ENCODE measurements around the gene AEN. TPM values are rescaled to one million over a fixed set of nuclear protein-coding genes. Genes with fewer than 3 reads are reported as not detected.
A peak's percentile ranks its signal among the peaks of the same experiment; 100 is the strongest.
"Not testable (repeated sequence)": the region's sequence is repeated elsewhere in the genome, so short reads cannot be mapped to it uniquely, and the experiment has no call there.

AEN gene
- polyA plus RNA-seq, 2 of the 4 experiments (the other 2 are of a cell fraction) = 57.2 to 74.9 TPM

DNA sequence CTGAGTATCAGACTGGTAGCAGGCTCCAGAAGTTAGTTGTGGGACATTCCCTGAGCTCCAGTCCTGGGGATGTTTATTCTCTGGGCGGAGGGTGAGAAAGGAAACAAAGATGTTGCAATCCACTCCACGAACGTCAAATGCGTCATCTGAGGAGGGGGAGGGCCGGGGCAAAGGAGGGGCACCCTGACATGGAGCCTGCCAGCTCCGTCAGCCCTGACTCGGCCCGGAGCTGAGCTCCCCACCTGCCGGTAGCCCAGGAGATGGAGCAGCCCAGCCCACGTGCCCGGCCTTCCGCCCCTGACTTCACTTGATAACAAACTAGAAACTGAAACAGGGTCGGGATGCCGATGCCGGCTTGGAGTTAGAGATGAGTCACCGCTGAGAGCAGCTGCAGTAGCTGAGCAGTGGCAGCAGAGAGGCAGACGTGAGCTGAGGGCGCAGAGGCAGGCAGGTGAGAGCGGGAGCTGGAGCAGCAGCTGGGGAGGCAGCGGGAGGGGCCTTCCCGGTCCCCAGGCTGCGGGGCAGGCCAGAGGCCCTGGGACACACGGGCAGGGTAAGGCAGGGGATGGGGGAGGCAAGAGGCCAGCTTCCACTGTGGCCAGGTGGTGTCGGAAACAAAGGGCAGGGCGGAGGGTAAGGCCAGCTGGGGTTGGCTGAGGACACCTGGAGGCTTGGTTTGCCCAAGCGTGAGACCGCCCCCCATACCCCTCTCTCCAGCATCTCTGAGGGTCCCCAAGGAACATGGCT is 17.7 kb downstream of the AEN start, which contains the start of gene ISG20 (continued):
- TF ChIP-seq SMC3 (IDR thresholded peaks at IDR 0.05) (peak; percentile 46; the same call in 2 of the 3 replicates), HOXB13 (CRISPR knock-in tag; IDR thresholded peaks at IDR 0.05; ENCODE audit: low read depth) (peak; percentile 71; the same call in 1 of the 2 replicates), JUN (IDR thresholded peaks at IDR 0.05) (peak; percentile 92 to 93), FOSB (CRISPR knock-in tag; IDR thresholded peaks at IDR 0.05) (no peak), ESRRA (IDR thresholded peaks at IDR 0.05; ENCODE audit: borderline replicate concordance, low read length) (no peak), CHD4 (IDR thresholded peaks at IDR 0.05; ENCODE audit: borderline replicate concordance) (no peak), JUNB (IDR thresholded peaks at IDR 0.05) (peak; percentile 75; the same call in 1 of the 2 replicates), ZFP36 (IDR thresholded peaks at IDR 0.05; ENCODE audit: borderline replicate concordance, partially characterized antibody) (no peak), CEBPB (IDR thresholded peaks at IDR 0.05) (peak; percentile 98 to 100), KDM1A (IDR thresholded peaks at IDR 0.05; ENCODE audit: low read depth) (no peak), NR3C1 (IDR thresholded peaks at IDR 0.05) (no peak), TFCP2L1 (CRISPR knock-in tag; IDR thresholded peaks at IDR 0.05) (0 out of 2 replicates have a peak, but pooled peaks have one; percentile 59), RFX5 (IDR thresholded peaks at IDR 0.05) (0 out of 2 replicates have a peak, but pooled peaks have one; percentile 36), HES2 (IDR thresholded peaks at IDR 0.05) (peak; percentile 82; the same call in 1 of the 2 replicates), CBX8 (IDR thresholded peaks at IDR 0.05) (no peak)
- TF ChIP-seq, protein P1, sequence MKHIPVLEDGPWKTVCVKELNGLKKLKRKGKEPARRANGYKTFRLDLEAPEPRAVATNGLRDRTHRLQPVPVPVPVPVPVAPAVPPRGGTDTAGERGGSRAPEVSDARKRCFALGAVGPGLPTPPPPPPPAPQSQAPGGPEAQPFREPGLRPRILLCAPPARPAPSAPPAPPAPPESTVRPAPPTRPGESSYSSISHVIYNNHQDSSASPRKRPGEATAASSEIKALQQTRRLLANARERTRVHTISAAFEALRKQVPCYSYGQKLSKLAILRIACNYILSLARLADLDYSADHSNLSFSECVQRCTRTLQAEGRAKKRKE (CRISPR knock-in tag; IDR thresholded peaks at IDR 0.05; ENCODE audit: low read depth) = peak; percentile 62; the same call in 1 of the 2 replicates
- TF ChIP-seq, protein P2, sequence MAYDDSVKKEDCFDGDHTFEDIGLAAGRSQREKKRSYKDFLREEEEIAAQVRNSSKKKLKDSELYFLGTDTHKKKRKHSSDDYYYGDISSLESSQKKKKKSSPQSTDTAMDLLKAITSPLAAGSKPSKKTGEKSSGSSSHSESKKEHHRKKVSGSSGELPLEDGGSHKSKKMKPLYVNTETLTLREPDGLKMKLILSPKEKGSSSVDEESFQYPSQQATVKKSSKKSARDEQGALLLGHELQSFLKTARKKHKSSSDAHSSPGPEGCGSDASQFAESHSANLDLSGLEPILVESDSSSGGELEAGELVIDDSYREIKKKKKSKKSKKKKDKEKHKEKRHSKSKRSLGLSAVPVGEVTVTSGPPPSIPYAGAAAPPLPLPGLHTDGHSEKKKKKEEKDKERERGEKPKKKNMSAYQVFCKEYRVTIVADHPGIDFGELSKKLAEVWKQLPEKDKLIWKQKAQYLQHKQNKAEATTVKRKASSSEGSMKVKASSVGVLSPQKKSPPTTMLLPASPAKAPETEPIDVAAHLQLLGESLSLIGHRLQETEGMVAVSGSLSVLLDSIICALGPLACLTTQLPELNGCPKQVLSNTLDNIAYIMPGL (CRISPR knock-in tag; IDR thresholded peaks at IDR 0.05; ENCODE audit: borderline replicate concordance) = no peak
- TF ChIP-seq, protein P3, sequence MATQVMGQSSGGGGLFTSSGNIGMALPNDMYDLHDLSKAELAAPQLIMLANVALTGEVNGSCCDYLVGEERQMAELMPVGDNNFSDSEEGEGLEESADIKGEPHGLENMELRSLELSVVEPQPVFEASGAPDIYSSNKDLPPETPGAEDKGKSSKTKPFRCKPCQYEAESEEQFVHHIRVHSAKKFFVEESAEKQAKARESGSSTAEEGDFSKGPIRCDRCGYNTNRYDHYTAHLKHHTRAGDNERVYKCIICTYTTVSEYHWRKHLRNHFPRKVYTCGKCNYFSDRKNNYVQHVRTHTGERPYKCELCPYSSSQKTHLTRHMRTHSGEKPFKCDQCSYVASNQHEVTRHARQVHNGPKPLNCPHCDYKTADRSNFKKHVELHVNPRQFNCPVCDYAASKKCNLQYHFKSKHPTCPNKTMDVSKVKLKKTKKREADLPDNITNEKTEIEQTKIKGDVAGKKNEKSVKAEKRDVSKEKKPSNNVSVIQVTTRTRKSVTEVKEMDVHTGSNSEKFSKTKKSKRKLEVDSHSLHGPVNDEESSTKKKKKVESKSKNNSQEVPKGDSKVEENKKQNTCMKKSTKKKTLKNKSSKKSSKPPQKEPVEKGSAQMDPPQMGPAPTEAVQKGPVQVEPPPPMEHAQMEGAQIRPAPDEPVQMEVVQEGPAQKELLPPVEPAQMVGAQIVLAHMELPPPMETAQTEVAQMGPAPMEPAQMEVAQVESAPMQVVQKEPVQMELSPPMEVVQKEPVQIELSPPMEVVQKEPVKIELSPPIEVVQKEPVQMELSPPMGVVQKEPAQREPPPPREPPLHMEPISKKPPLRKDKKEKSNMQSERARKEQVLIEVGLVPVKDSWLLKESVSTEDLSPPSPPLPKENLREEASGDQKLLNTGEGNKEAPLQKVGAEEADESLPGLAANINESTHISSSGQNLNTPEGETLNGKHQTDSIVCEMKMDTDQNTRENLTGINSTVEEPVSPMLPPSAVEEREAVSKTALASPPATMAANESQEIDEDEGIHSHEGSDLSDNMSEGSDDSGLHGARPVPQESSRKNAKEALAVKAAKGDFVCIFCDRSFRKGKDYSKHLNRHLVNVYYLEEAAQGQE (IDR thresholded peaks at IDR 0.05) = no peak

- Histone ChIP-seq H3K4me3 (no peak overlapping the region), H3K9me3 (no peaks in the 10 kb centered on the region), H3K27ac (no peak overlapping the region), H3K4me1 (peaks cover 29% of the 10 kb centered on the region), H3K4me2 (no peak overlapping the region)
- WGBS (ENCODE audit: missing lambda C conversion rate) = 92% methylated on average over 12 of the region's 12 CpGs
- FAIRE-seq (no peak), ATAC-seq (no peak), DNase-seq (ENCODE audit: low read depth in 1 of 2, low spot score in 1 of 2) (no peak)
- ChIA-PET POLR2A (no interaction called here), CTCF (interaction anchor here (0.6 to 1.3 kb wide), 2 partner anchors 15 to 482 kb away, joined by 3 to 4 read pairs; no protein-coding TSS in a partner anchor)
- no peak for TF ChIP-seq EHMT2 (IDR thresholded peaks at IDR 0.05; ENCODE audit: low read depth)
Observed at GRCh38 chr15:88641959-88642452, 20.9 kb downstream of the AEN start.

DNA sequence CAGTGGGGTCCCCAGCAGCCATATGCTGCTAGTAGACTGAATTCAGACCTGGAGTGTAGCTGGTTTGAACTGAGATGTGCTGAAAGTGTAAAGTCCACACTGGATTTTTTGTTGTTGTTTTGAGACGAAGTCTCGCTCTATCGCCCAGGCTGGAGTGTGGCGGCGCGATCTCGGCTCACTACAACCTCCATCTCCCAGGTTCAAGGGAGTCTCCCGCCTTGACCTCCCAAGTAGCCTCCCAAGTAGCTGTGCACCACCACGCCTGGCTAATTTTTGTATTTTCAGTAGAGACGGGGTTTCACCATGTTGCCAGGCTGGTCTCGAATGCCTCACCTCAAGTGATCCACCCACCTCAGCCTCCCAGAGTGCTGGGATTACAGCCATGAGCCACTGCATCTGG is 21.4 kb downstream of the AEN start:
- ATAC-seq; FAIRE-seq; H3K4me3 ChIP-seq; H3K4me2 ChIP-seq; DNase-seq (ENCODE audit: low read depth in 1 of 2, low spot score in 1 of 2); H3K9me3 ChIP-seq; H3K27ac ChIP-seq: not testable (repeated sequence)
- H3K4me1 ChIP-seq = peaks cover 24% of the 10 kb centered on the region
- WGBS (ENCODE audit: missing lambda C conversion rate) = 92% methylated on average over 11 of the region's 11 CpGs
- CTCF ChIA-PET = interaction anchor here (1.0 to 8.1 kb wide), 3 partner anchors 14 to 192 kb away, joined by 3 to 66 read pairs (median 4); no protein-coding TSS in a partner anchor
- POLR2A ChIA-PET = interaction anchor here (0.6 kb wide), 1 partner anchor 53 kb away, joined by 4 read pairs; no protein-coding TSS in a partner anchor
